Loucy (cell line): ENCODE results near the gene SMURF2.

Source experiments
- H2AFZ ChIP-seq: fragments of 200-600 bp; sonication (generic); 2 replicates; pipeline ENCODE4 v1.6.0; 2016; ENCODE audit warnings: antibody characterized with exemption, mild to moderate bottlenecking, low read length, moderate library complexity
- H3F3A ChIP-seq: fragments of 200-600 bp; 2 replicates; pipeline ENCODE4 v1.6.0; 2016; ENCODE audit warnings: antibody characterized with exemption, low read depth, mild to moderate bottlenecking
- H3K27me3 ChIP-seq: fragments of 200-600 bp; sonication (generic); 2 replicates; pipeline ENCODE4 v1.6.1; 2014; ENCODE audit warnings: low read length, mild to moderate bottlenecking; ENCODE audit not compliant: insufficient read depth, poor library complexity, severe bottlenecking
- H3K36me3 ChIP-seq: fragments of 200-600 bp; sonication (generic); 2 replicates; pipeline ENCODE4 v1.6.1; 2016; ENCODE audit warnings: low read length; ENCODE audit not compliant: insufficient read depth
- H3K4me1 ChIP-seq: fragments of 200-600 bp; sonication (generic); 2 replicates; pipeline ENCODE4 v1.5.1; 2014; ENCODE audit warnings: low read length, mild to moderate bottlenecking; ENCODE audit not compliant: insufficient read depth, poor library complexity, severe bottlenecking
- H3K4me2 ChIP-seq: fragments of 200-600 bp; sonication (generic); 2 replicates; pipeline ENCODE4 v1.6.0; 2014; ENCODE audit warnings: antibody characterized with exemption, low read length, low read depth, mild to moderate bottlenecking; ENCODE audit not compliant: poor library complexity, severe bottlenecking
- H3K4me3 ChIP-seq: fragments of 200-600 bp; sonication (generic); 2 replicates; pipeline ENCODE4 v1.5.1; 2014; ENCODE audit warnings: low read length, mild to moderate bottlenecking, mixed read lengths; ENCODE audit not compliant: poor library complexity, severe bottlenecking
- H3K79me2 ChIP-seq: fragments of 200-600 bp; sonication (generic); 2 replicates; pipeline ENCODE4 v1.6.1; 2014; ENCODE audit warnings: low read length; ENCODE audit not compliant: insufficient read depth
- H3K9ac ChIP-seq: fragments of 200-600 bp; sonication (generic); 2 replicates; pipeline ENCODE4 v1.6.0; 2014; ENCODE audit warnings: mild to moderate bottlenecking, low read depth, low read length, moderate library complexity; ENCODE audit not compliant: poor library complexity, severe bottlenecking
- H3K9me2 ChIP-seq: fragments of 200-600 bp; sonication (generic); replicated peaks from 2 replicates; pipeline ENCODE4 v1.6.1; 2016; ENCODE audit warnings: low read depth, low read length, mixed read lengths
- H3K9me3 ChIP-seq: fragments of 200-600 bp; sonication (generic); 2 replicates; pipeline ENCODE4 v1.6.1; 2014; ENCODE audit warnings: mild to moderate bottlenecking, antibody characterized with exemption, low read length, low read depth; ENCODE audit not compliant: insufficient read depth
- H4K20me1 ChIP-seq: fragments of 200-600 bp; sonication (generic); 2 replicates; pipeline ENCODE4 v1.6.0; 2014; ENCODE audit warnings: antibody characterized with exemption, low read length, mild to moderate bottlenecking; ENCODE audit not compliant: insufficient read depth, poor library complexity, severe bottlenecking
- EZH2phosphoT487 ChIP-seq: fragments of 200-600 bp; IDR thresholded peaks from 2 replicates; pipeline ENCODE4 v1.6.1; 2018; ENCODE audit warnings: antibody characterized with exemption, mild to moderate bottlenecking, moderate library complexity, borderline replicate concordance
- TF ChIP-seq, protein P1 (sequence below): fragments of 200-600 bp; sonication (generic); conservative IDR thresholded peaks from 2 replicates; pipeline ENCODE4 v1.5.1; 2014; ENCODE audit warnings: mild to moderate bottlenecking, antibody characterized with exemption, low read length

Gene SMURF2

GRCh38 chr17:64537488-64537887, 124.6 kb downstream of the SMURF2 start:
- H3K79me2 ChIP-seq: no peaks in the 10 kb centered on the region

GRCh38 chr17:64536913-64537312, 125.2 kb downstream of the SMURF2 start:
- Histone ChIP-seq H3K9me3 (no peaks in the 10 kb centered on the region), H4K20me1 (no peaks in the 10 kb centered on the region), H3K36me3 (peaks cover 69% of the 10 kb centered on the region; the same call in 1 of the 2 replicates), H3K27me3 (no peaks in the 10 kb centered on the region), H3K4me3 (no peak overlapping the region), H3F3A (no peaks in the 10 kb centered on the region; the same call in 1 of the 2 replicates), H3K4me1 (no peaks in the 10 kb centered on the region), H3K9ac (no peak overlapping the region), H2AFZ (no peak overlapping the region), H3K79me2 (no peaks in the 10 kb centered on the region), H3K9me2 (no peaks in the 10 kb centered on the region), H3K4me2 (no peak overlapping the region)
- TF ChIP-seq, protein P1, sequence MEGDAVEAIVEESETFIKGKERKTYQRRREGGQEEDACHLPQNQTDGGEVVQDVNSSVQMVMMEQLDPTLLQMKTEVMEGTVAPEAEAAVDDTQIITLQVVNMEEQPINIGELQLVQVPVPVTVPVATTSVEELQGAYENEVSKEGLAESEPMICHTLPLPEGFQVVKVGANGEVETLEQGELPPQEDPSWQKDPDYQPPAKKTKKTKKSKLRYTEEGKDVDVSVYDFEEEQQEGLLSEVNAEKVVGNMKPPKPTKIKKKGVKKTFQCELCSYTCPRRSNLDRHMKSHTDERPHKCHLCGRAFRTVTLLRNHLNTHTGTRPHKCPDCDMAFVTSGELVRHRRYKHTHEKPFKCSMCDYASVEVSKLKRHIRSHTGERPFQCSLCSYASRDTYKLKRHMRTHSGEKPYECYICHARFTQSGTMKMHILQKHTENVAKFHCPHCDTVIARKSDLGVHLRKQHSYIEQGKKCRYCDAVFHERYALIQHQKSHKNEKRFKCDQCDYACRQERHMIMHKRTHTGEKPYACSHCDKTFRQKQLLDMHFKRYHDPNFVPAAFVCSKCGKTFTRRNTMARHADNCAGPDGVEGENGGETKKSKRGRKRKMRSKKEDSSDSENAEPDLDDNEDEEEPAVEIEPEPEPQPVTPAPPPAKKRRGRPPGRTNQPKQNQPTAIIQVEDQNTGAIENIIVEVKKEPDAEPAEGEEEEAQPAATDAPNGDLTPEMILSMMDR: no peak
- TF ChIP-seq EZH2phosphoT487: no peak

More at GRCh38 chr17:64537488-64537887, 124.6 kb downstream of the SMURF2 start:
- H2AFZ ChIP-seq: no peak overlapping the region
- H3K9me3 ChIP-seq: no peaks in the 10 kb centered on the region
- H4K20me1 ChIP-seq: no peaks in the 10 kb centered on the region
- H3K4me2 ChIP-seq: no peak overlapping the region
- H3K4me3 ChIP-seq: no peak overlapping the region
- H3F3A ChIP-seq: no peaks in the 10 kb centered on the region; the same call in 1 of the 2 replicates
- TF ChIP-seq, protein P1: no peak
- TF ChIP-seq EZH2phosphoT487: no peak
- no peaks in the 10 kb centered on the region for H3K4me1 ChIP-seq
- no peaks in the 10 kb centered on the region for H3K27me3 ChIP-seq
- no peak overlapping the region for H3K9ac ChIP-seq
- H3K9me2 ChIP-seq: no peaks in the 10 kb centered on the region
- H3K36me3 ChIP-seq: peaks cover 67% of the 10 kb centered on the region; the same call in 1 of the 2 replicates

DNA sequence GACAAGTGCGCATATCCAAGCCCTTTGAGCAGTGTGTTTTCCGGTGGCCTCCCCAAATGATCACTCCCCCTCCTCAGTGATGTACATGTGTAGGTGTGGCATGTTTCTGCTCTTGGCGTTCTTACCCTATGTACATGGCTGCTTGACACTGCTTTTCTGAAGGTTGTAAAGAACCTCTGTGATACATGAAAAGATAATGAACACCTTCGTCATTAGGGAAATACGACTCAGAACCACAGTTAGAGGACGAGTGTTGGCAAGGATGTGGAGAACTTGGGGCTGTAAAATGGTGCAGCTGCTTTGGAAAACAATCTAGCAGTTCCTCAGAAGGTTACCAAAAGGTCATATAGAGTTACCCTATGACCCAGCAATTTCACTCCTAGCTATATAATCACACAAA, 126.8 kb downstream of the SMURF2 start:
- Histone ChIP-seq H3K9me2 (no peaks in the 10 kb centered on the region), H2AFZ (no peak overlapping the region), H3F3A (no peaks in the 10 kb centered on the region; the same call in 1 of the 2 replicates), H3K9me3 (no peaks in the 10 kb centered on the region), H4K20me1 (no peaks in the 10 kb centered on the region), H3K27me3 (no peaks in the 10 kb centered on the region), H3K4me2 (no peak overlapping the region), H3K9ac (no peak overlapping the region), H3K36me3 (peaks cover 81% of the 10 kb centered on the region), H3K4me3 (no peak overlapping the region), H3K79me2 (no peaks in the 10 kb centered on the region), H3K4me1 (no peaks in the 10 kb centered on the region)
- TF ChIP-seq, protein P1: no peak
- no peak for TF ChIP-seq EZH2phosphoT487
